HepG2 (cell line): Measurements from ENCODE around the gene CDHR3. TPM values are rescaled to one million over a fixed set of nuclear protein-coding genes. Genes with fewer than 3 reads are reported as not detected.

Experiments used
- ATAC-seq: fragments of 200-7000 bp; cut with Tn5 transposase; 3 replicates; pipeline ENCODE4 v1.9.1; 2020; ENCODE audit warnings: mild to moderate bottlenecking, moderate library complexity
- BruUV-seq: library from RNA; stranded (reverse); fragments of 400-500 nt; replicated peaks from 2 replicates; lab custom pipeline; 2021; lab: Mats Ljungman, UMichigan
- CTCF ChIA-PET: fragments of 300-600 bp; formaldehyde crosslinking; extraction: SDS; loops from one replicate; lab custom pipeline; 2021; ENCODE audit warnings: low total read pairs, inconsistent platforms, low intra/inter-chr PET ratio; lab: Yijun Ruan, JAX
- POLR2A ChIA-PET: fragments of 350-600 bp; sonication (Branson Sonifier 250); formaldehyde crosslinking; loops from one replicate; lab custom pipeline; 2020; ENCODE audit warnings: antibody characterized with exemption, inconsistent platforms; lab: Yijun Ruan, JAX
- DNase-seq: peaks from one replicate; pipeline ENCODE4 v3.0.0-alpha.2; 2015; ENCODE audit warnings: low spot score
- FAIRE-seq: peaks from 3 replicates; lab custom pipeline; 2011; peaks lifted over from hg19 to GRCh38; lab: Jason Lieb, UNC
- H2AFZ ChIP-seq: one replicate; pipeline ENCODE4 v1.6.1; 2011; ENCODE audit warnings: low read length, inconsistent platforms
- H3K27ac ChIP-seq: fragments of 300-600 bp; 3 replicates; pipeline ENCODE4 v1.8.0; 2011; ENCODE audit warnings: mixed run types, mild to moderate bottlenecking, mixed read lengths, low read length, inconsistent platforms; ENCODE audit not compliant: insufficient read depth; ENCODE audit errors: extremely low read length
- H3K27me3 ChIP-seq, 2 experiments: fragments of 200-600 bp in 1 of 2; 2 replicates in 1 of 2; 3 replicates in 1 of 2; pipeline versions ENCODE4 v1.6.0 to v1.8.0; 2011; ENCODE audit warnings: low read length in 2 of 2, mild to moderate bottlenecking in 2 of 2, moderate library complexity in 2 of 2, inconsistent platforms in 1 of 2; ENCODE audit not compliant: insufficient read depth in 2 of 2, control insufficient read depth in 1 of 2
- H3K36me3 ChIP-seq, 2 experiments: fragments of 200-600 bp in 1 of 2; replicated peaks in 1 of 2; 2 replicates in 1 of 2; 3 replicates in 1 of 2; pipeline versions ENCODE4 v1.5.1 to v1.8.0; 2011; ENCODE audit warnings: low read length in 2 of 2, inconsistent platforms in 1 of 2; ENCODE audit not compliant: insufficient read depth in 2 of 2, control insufficient read depth in 1 of 2
- H3K4me1 ChIP-seq: 2 replicates; pipeline ENCODE4 v1.5.1; 2012; ENCODE audit warnings: low read length, inconsistent platforms; ENCODE audit not compliant: insufficient read depth
- H3K4me2 ChIP-seq: 2 replicates; pipeline ENCODE4 v1.6.0; 2011; ENCODE audit warnings: low read depth, low read length, inconsistent platforms
- H3K4me3 ChIP-seq, 3 experiments: fragments of 200-600 bp in 1 of 3; sonication (generic), shearing (Covaris generic) in 1 of 3; replicated peaks in 1 of 3; 2 replicates each; pipeline ENCODE4 v1.5.1; 2011 to 2016; ENCODE audit warnings: low read length in 3 of 3, inconsistent platforms in 2 of 3, low read depth in 2 of 3, mild to moderate bottlenecking in 2 of 3, control low read depth in 1 of 3, mixed read lengths in 1 of 3; ENCODE audit not compliant: insufficient read depth in 1 of 3
- H3K79me2 ChIP-seq: one replicate; pipeline ENCODE4 v1.6.1; 2011; ENCODE audit warnings: low read length, inconsistent platforms; ENCODE audit not compliant: insufficient read depth
- H3K9ac ChIP-seq: 2 replicates; pipeline ENCODE4 v1.6.0; 2011; ENCODE audit warnings: mild to moderate bottlenecking, low read depth, low read length, inconsistent platforms; ENCODE audit not compliant: insufficient read depth
- H3K9me3 ChIP-seq: 2 replicates; pipeline ENCODE4 v1.5.1; 2012; ENCODE audit warnings: mild to moderate bottlenecking, low read length
- H4K20me1 ChIP-seq: 2 replicates; pipeline ENCODE4 v1.6.0; 2011; ENCODE audit warnings: inconsistent platforms, mild to moderate bottlenecking, low read length, moderate library complexity; ENCODE audit not compliant: insufficient read depth
- HDAC1 ChIP-seq: sonication (generic); formaldehyde crosslinking; IDR thresholded peaks from 2 replicates; pipeline ENCODE4 v1.5.1; 2020; ENCODE audit warnings: mild to moderate bottlenecking, missing genetic modification reagents
- KMT2B ChIP-seq: IDR thresholded peaks from 2 replicates; pipeline ENCODE4 v1.6.1; 2016; ENCODE audit warnings: missing genetic modification reagents, missing compliant biosample characterization
- ZNF468 ChIP-seq: sonication (generic); formaldehyde crosslinking; IDR thresholded peaks from 2 replicates; pipeline ENCODE4 v1.8.0; 2022; ENCODE audit warnings: mild to moderate bottlenecking, moderate library complexity, missing genetic modification reagents
- WGBS: methylation state at CpG from one replicate; pipeline ENCODE4 v1.1.6; 2017; ENCODE audit warnings: low lambda C conversion rate; 5-methylcytosine and 5-hydroxymethylcytosine counted together
- in situ Hi-C: cut with HindIII; loops from 2 replicates; pipeline ENCODE4 v1.10.0; 2017; ENCODE audit warnings: low pct_unique_long_range_greater_than_20kb; ENCODE audit not compliant: extremely low pct_ligation_motif_present
- intact Hi-C: fragments of 100-400 bp; cut with micrococcal nuclease; formaldehyde crosslinking; loops from one replicate; pipeline ENCODE4 v1.10.0; 2022; ENCODE audit not compliant: unreplicated experiment
- polyA plus RNA-seq, 8 experiments: library from polyadenylated mRNA; depleted of rRNA in 3 of 8; stranded (reverse) in 7 of 8; unstranded in 1 of 8; fragments of >200 nt; fragmentation: Illumina TruSeq in 4 of 8; extraction: Trizol in 4 of 8; gene quantifications; 2 replicates each; pipeline versions ENCODE4 v1.2.1 to v1.2.3, GENCODE V29; 2011 to 2016; ENCODE audit warnings: low read depth in 4 of 8, missing spikeins in 1 of 8, mixed read lengths in 1 of 8; ENCODE audit not compliant: insufficient read depth in 1 of 8
- total RNA-seq, 5 experiments: library from RNA; depleted of rRNA; stranded (reverse); fragments of >200 nt; fragmentation: Illumina TruSeq; extraction: Trizol; gene quantifications; 2 replicates each; pipeline ENCODE4 v1.2.3, GENCODE V29; 2016; ENCODE audit warnings: low read depth in 1 of 5
- TF ChIP-seq, protein P1 (sequence below), 2 experiments: fragments of 450-650 bp in 1 of 2; sonication (generic) in 1 of 2; formaldehyde crosslinking in 1 of 2; IDR thresholded peaks; 2 replicates each; pipeline versions ENCODE4 v1.6.1 to v1.8.0; 2016 to 2022; ENCODE audit warnings: antibody characterized with exemption in 1 of 2, mild to moderate bottlenecking in 1 of 2, missing genetic modification reagents in 1 of 2
- TF ChIP-seq, protein P2 (sequence below): sonication (generic); formaldehyde crosslinking; IDR thresholded peaks from 2 replicates; pipeline ENCODE4 v1.4.0; 2020; ENCODE audit warnings: mild to moderate bottlenecking, missing genetic modification reagents

Gene CDHR3
- total and polyA plus RNA-seq, 2 of the 13 experiments (the other 11 are each of a cell fraction or from before 2014, with no cell fraction given), result 6.5 to 11.8 TPM

GRCh38 chr7:105916603-105917002 lies 46.5 kb upstream of the CDHR3 start (continued):
- TF ChIP-seq KMT2B (CRISPR knock-in tag), result no peak

- CTCF ChIA-PET, result no interaction called here
- no peak for ATAC-seq
- POLR2A ChIA-PET, result no interaction called here
- intact Hi-C loops (no loop called here), in situ Hi-C loops (no loop called here)
- Histone ChIP-seq H3K9ac (no peak overlapping the region), H3K27ac (no peak overlapping the region), H3K36me3 (peaks cover 6 to 13% of the 10 kb centered on the region in 2 experiments; a peak in 4 of 5 replicates), H3K4me2 (no peak overlapping the region), H3K9me3 (no peaks in the 10 kb centered on the region), H3K79me2 (no peaks in the 10 kb centered on the region), H4K20me1 (no peaks in the 10 kb centered on the region), H2AFZ (no peak overlapping the region), H3K4me1 (no peaks in the 10 kb centered on the region), H3K4me3 (no peak overlapping the region), H3K27me3 (no peaks in the 10 kb centered on the region)
- no peak for DNase-seq
- 96% methylated on average over 2 of the region's 2 CpGs for WGBS
- no TSS peak for BruUV-seq
- FAIRE-seq, result no peak
- TF ChIP-seq, protein P1, sequence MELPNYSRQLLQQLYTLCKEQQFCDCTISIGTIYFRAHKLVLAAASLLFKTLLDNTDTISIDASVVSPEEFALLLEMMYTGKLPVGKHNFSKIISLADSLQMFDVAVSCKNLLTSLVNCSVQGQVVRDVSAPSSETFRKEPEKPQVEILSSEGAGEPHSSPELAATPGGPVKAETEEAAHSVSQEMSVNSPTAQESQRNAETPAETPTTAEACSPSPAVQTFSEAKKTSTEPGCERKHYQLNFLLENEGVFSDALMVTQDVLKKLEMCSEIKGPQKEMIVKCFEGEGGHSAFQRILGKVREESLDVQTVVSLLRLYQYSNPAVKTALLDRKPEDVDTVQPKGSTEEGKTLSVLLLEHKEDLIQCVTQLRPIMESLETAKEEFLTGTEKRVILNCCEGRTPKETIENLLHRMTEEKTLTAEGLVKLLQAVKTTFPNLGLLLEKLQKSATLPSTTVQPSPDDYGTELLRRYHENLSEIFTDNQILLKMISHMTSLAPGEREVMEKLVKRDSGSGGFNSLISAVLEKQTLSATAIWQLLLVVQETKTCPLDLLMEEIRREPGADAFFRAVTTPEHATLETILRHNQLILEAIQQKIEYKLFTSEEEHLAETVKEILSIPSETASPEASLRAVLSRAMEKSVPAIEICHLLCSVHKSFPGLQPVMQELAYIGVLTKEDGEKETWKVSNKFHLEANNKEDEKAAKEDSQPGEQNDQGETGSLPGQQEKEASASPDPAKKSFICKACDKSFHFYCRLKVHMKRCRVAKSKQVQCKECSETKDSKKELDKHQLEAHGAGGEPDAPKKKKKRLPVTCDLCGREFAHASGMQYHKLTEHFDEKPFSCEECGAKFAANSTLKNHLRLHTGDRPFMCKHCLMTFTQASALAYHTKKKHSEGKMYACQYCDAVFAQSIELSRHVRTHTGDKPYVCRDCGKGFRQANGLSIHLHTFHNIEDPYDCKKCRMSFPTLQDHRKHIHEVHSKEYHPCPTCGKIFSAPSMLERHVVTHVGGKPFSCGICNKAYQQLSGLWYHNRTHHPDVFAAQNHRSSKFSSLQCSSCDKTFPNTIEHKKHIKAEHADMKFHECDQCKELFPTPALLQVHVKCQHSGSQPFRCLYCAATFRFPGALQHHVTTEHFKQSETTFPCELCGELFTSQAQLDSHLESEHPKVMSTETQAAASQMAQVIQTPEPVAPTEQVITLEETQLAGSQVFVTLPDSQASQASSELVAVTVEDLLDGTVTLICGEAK (IDR thresholded peaks at IDR 0.05), result no peak
- TF ChIP-seq, protein P1 (CRISPR knock-in tag; IDR thresholded peaks at IDR 0.05), result no peak
- no peak for TF ChIP-seq HDAC1
- TF ChIP-seq, protein P2, sequence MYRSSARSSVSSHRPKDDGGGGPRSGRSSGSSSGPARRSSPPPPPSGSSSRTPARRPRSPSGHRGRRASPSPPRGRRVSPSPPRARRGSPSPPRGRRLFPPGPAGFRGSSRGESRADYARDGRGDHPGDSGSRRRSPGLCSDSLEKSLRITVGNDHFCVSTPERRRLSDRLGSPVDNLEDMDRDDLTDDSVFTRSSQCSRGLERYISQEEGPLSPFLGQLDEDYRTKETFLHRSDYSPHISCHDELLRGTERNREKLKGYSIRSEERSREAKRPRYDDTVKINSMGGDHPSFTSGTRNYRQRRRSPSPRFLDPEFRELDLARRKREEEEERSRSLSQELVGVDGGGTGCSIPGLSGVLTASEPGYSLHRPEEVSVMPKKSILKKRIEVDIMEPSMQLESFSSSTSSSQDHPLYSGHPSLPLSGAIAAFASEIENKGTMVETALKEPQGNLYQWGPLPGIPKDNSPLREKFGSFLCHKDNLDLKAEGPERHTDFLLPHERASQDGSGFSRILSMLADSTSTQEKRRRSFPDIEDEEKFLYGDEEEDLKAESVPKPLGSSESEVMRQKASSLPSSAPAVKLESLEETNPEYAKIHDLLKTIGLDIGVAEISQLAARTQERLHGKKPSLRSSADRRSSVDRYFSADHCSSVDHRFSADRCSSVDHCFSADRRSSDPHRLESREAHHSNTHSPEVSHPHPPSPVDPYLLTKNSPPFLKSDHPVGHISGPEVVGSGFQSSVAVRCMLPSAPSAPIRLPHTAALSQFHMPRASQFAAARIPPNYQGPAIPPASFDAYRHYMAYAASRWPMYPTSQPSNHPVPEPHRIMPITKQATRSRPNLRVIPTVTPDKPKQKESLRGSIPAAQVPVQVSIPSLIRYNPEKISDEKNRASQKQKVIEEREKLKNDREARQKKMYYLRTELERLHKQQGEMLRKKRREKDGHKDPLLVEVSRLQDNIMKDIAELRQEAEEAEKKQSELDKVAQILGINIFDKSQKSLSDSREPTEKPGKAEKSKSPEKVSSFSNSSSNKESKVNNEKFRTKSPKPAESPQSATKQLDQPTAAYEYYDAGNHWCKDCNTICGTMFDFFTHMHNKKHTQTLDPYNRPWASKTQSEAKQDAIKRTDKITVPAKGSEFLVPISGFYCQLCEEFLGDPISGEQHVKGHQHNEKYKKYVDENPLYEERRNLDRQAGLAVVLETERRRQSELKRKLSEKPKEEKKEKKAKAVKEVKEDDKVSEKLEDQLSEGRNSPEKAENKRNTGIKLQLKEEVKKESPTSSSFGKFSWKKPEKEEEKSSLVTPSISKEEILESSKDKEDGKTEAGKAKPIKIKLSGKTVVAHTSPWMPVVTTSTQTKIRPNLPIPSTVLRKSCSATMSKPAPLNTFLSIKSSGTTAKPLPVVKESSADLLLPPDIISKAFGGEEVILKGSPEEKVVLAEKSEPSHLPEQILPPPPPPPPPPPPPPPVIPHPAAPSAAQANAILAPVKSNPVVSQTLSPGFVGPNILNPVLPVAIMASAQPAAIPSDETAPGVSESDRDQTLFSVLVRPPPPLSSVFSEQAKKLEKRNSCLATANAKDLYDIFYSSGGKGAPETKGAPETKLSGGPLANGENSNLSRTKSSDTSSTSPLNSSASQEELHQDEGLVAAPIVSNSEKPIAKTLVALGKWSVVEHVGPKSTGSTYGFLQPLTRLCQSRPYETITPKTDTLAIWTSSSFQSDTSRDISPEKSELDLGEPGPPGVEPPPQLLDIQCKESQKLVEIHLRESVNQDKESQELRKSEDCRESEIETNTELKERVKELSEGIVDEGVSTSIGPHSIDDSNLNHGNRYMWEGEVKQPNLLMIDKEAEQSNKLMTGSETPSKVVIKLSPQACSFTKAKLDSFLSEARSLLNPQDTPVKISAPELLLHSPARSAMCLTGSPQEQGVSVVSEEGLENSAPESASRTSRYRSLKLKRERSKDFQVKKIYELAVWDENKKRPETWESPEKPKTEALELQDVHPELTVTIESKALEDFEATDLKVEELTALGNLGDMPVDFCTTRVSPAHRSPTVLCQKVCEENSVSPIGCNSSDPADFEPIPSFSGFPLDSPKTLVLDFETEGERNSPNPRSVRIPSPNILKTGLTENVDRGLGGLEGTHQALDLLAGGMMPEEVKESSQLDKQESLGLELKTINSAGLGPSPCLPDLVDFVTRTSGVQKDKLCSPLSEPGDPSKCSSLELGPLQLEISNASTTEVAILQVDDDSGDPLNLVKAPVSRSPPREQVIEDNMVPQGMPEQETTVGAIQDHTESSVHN (CRISPR knock-in tag), result no peak
- TF ChIP-seq ZNF468, result no peak
These were observed 45.4 kb upstream of the CDHR3 start for GRCh38 chr7:105917659-105918058.
